T-helper 2 cell treated with Interferon-gamma antibody and Interleukin-4, amounts not matched to agents 5 μg/mL and 100 μg/mL, for 36 hours (primary cell): ENCODE data around the gene CNTN4.
"Not testable (repeated sequence)": the region's sequence is repeated elsewhere in the genome, so short reads cannot be mapped to it uniquely, and the experiment has no call there.

Experiments used
- DNase-seq: peaks from one replicate; pipeline ENCODE4 v3.0.0; 2021; ENCODE audit warnings: low spot score
- H3K27ac Mint-ChIP-seq: one replicate; pipeline ENCODE4 v1.8.0; 2021; ENCODE audit warnings: mild to moderate bottlenecking, mixed read lengths
- H3K27me3 Mint-ChIP-seq: one replicate; pipeline ENCODE4 v1.8.0; 2021; ENCODE audit warnings: low read depth, mixed read lengths
- H3K36me3 Mint-ChIP-seq: one replicate; pipeline ENCODE4 v1.8.0; 2021; ENCODE audit warnings: low read depth, mixed read lengths
- H3K4me1 Mint-ChIP-seq: one replicate; pipeline ENCODE4 v1.8.0; 2021; ENCODE audit warnings: low read depth, mixed read lengths
- H3K4me3 Mint-ChIP-seq: one replicate; pipeline ENCODE4 v1.8.0; 2022; ENCODE audit warnings: mild to moderate bottlenecking, moderate library complexity, mixed read lengths
- H3K9me3 Mint-ChIP-seq: one replicate; pipeline ENCODE4 v1.8.0; 2021; ENCODE audit warnings: mixed read lengths

The CNTN4 gene

GRCh38 chr3:2908693-2909351 is 810.2 kb downstream of the CNTN4 start:
- Mint-ChIP-seq H3K27me3 (no peaks in the 10 kb centered on the region), H3K9me3 (no peaks in the 10 kb centered on the region), H3K36me3 (no peaks in the 10 kb centered on the region), H3K27ac (no peak overlapping the region), H3K4me1 (no peaks in the 10 kb centered on the region), H3K4me3 (no peak overlapping the region)
- no peak for DNase-seq

- H3K4me1 Mint-ChIP-seq: no peaks in the 10 kb centered on the region
- no peak for DNase-seq
- no peaks in the 10 kb centered on the region for H3K9me3 Mint-ChIP-seq
- H3K4me3 Mint-ChIP-seq: no peak overlapping the region
- H3K36me3 Mint-ChIP-seq: no peaks in the 10 kb centered on the region
- no peak overlapping the region for H3K27ac Mint-ChIP-seq
- no peaks in the 10 kb centered on the region for H3K27me3 Mint-ChIP-seq
These were observed 812.3 kb downstream of the CNTN4 start for GRCh38 chr3:2910997-2911396.

GRCh38 chr3:2915826-2916225 is 817.2 kb downstream of the CNTN4 start:
- Mint-ChIP-seq H3K4me1 (no peaks in the 10 kb centered on the region), H3K27me3 (no peaks in the 10 kb centered on the region), H3K4me3 (no peak overlapping the region), H3K9me3 (no peaks in the 10 kb centered on the region), H3K27ac (no peak overlapping the region), H3K36me3 (no peaks in the 10 kb centered on the region)
- no peak for DNase-seq

DNA sequence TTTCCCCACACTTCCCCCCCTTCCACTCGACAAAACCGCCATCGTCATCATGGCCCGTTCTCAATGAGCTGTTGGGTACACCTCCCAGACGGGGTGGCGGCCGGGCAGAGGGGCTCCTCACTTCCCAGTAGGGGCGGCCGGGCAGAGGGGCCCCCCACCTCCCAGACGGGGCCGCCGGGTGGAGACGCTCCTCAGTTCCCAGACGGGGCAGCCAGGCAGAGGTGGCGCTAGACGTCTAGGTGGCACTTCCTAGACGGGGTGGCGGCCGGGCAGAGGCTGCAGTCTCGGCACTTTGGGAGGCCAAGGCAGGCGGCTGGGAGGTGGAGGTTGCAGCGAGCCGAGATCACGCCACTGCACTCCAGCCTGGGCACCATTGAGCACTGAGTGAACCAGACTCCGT is 818.0 kb downstream of the CNTN4 start:
- DNase-seq, H3K27me3 Mint-ChIP-seq, H3K4me3 Mint-ChIP-seq, H3K27ac Mint-ChIP-seq, H3K9me3 Mint-ChIP-seq, H3K4me1 Mint-ChIP-seq, H3K36me3 Mint-ChIP-seq: not testable (repeated sequence)

DNA sequence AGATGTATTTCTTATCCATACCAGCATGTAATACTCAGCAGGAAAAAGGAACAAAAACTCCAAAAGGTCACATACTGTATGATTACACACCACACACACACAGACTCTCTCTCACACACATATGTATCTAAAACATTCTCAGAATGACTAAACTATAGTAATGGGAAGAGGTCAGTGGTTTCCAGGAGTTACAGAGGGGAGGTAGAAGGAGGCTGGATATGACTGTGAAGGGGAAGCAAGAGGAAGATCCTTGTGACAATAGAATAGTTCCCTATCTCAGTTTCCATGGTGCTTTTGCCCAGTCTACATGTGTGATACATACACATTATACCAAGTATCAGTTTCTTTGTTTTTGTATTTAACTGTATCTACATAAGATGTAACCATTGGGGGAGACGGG is 821.4 kb downstream of the CNTN4 start:
- Mint-ChIP-seq H3K27me3 (no peaks in the 10 kb centered on the region), H3K9me3 (no peaks in the 10 kb centered on the region), H3K27ac (no peak overlapping the region), H3K36me3 (no peaks in the 10 kb centered on the region), H3K4me3 (no peak overlapping the region), H3K4me1 (no peaks in the 10 kb centered on the region)
- no peak for DNase-seq

DNA sequence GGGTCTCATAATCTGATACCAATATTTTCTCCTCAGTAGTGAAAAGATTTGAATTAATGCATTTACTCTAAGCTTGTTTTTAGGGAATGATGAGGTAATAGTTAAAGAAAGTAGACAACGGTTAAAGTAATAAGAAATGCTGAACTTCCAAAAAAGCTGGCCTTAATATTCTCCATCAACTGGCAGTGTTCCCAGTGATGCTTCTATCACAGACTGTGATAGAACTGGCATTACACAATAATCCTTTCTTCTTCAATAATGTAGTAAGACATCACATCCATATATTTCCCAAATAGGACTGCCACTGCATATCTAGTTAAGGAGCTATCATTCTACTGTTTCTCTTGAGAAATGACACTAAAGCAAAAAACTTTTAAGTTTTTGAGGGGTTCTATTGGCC is 822.8 kb downstream of the CNTN4 start:
- no peak for DNase-seq
- no peak overlapping the region for H3K4me3 Mint-ChIP-seq
- H3K27me3 Mint-ChIP-seq: no peaks in the 10 kb centered on the region
- no peak overlapping the region for H3K27ac Mint-ChIP-seq
- H3K36me3 Mint-ChIP-seq: no peaks in the 10 kb centered on the region
- H3K9me3 Mint-ChIP-seq: no peaks in the 10 kb centered on the region
- H3K4me1 Mint-ChIP-seq: no peaks in the 10 kb centered on the region

DNA sequence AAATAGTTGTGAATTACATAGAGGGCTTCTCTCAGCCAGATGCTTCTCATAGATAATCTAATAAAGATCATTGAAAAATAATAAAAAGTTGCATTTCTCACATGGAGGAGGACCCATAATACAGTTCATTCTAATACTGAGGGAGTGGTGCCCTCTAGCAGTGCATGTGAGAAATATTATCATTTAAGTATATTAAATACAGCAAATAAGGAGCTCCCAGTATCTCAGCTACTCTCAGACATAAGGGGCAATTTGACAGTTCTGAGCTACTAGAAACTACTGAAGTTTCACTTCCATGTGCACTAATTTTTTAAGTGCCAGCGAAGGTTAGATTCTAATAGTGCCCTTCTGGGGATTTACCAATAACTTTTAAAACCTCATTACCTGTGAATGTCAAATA is 823.2 kb downstream of the CNTN4 start:
- no peaks in the 10 kb centered on the region for H3K27me3 Mint-ChIP-seq
- no peak overlapping the region for H3K27ac Mint-ChIP-seq
- no peaks in the 10 kb centered on the region for H3K4me1 Mint-ChIP-seq
- DNase-seq: no peak
- H3K4me3 Mint-ChIP-seq: no peak overlapping the region
- no peaks in the 10 kb centered on the region for H3K9me3 Mint-ChIP-seq
- no peaks in the 10 kb centered on the region for H3K36me3 Mint-ChIP-seq

DNA sequence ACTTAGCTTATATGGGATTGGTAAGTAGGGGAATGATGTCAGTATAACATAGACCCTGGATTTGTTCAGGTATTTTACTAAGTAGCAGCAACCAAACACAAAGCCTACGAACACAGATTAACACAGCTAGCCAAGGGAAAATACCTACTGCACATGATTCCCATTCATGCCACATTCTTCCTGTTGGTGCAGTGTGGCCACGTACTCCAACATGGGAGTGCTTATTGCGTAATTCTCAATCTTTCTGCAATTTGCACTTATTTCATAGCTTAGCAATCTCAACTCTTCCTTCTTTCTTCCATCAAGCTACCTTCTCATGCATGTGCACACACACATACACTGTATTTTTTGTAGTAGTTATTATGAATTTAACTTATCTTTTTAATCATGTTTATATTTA is 824.7 kb downstream of the CNTN4 start:
- H3K4me1 Mint-ChIP-seq: no peaks in the 10 kb centered on the region
- no peak overlapping the region for H3K4me3 Mint-ChIP-seq
- no peak for DNase-seq
- H3K36me3 Mint-ChIP-seq: no peaks in the 10 kb centered on the region
- no peak overlapping the region for H3K27ac Mint-ChIP-seq
- H3K9me3 Mint-ChIP-seq: no peaks in the 10 kb centered on the region
- H3K27me3 Mint-ChIP-seq: no peaks in the 10 kb centered on the region

DNA sequence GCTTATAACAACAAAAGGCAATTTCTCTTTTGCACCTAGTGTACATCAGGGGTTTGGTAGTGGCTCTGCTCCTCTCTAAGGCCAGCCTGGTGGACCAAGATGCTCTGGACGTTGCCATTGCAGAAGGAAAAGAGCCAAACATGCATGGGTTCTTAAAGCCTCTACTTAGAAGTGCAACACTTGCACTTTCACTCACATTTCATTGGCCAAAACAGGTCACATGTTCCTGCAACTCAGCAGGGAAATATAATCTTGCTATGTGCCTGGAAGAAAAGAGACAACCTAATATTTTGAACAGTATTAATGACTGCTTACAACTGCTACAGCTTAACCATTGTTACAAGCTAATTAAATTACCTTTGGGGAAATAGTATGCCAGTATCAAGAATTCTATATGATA is 828.6 kb downstream of the CNTN4 start:
- Mint-ChIP-seq H3K27ac (no peak overlapping the region), H3K4me3 (no peak overlapping the region), H3K9me3 (no peaks in the 10 kb centered on the region), H3K4me1 (no peaks in the 10 kb centered on the region), H3K27me3 (no peaks in the 10 kb centered on the region), H3K36me3 (no peaks in the 10 kb centered on the region)
- DNase-seq: no peak

GRCh38 chr3:2929574-2929973 is 830.9 kb downstream of the CNTN4 start:
- H3K27ac Mint-ChIP-seq: no peak overlapping the region
- no peaks in the 10 kb centered on the region for H3K9me3 Mint-ChIP-seq
- no peaks in the 10 kb centered on the region for H3K27me3 Mint-ChIP-seq
- H3K36me3 Mint-ChIP-seq: no peaks in the 10 kb centered on the region
- H3K4me3 Mint-ChIP-seq: no peak overlapping the region
- no peaks in the 10 kb centered on the region for H3K4me1 Mint-ChIP-seq
- DNase-seq: no peak

GRCh38 chr3:2931265-2931664 is 832.6 kb downstream of the CNTN4 start:
- no peaks in the 10 kb centered on the region for H3K27me3 Mint-ChIP-seq
- H3K4me3 Mint-ChIP-seq: no peak overlapping the region
- H3K9me3 Mint-ChIP-seq: no peaks in the 10 kb centered on the region
- no peaks in the 10 kb centered on the region for H3K36me3 Mint-ChIP-seq
- H3K27ac Mint-ChIP-seq: no peak overlapping the region
- no peaks in the 10 kb centered on the region for H3K4me1 Mint-ChIP-seq
- no peak for DNase-seq

- Mint-ChIP-seq H3K27ac (no peak overlapping the region), H3K27me3 (peaks cover 3% of the 10 kb centered on the region), H3K4me1 (peaks cover 2% of the 10 kb centered on the region), H3K4me3 (no peak overlapping the region), H3K9me3 (no peaks in the 10 kb centered on the region), H3K36me3 (no peaks in the 10 kb centered on the region)
- DNase-seq: no peak
These were observed 835.9 kb downstream of the CNTN4 start for GRCh38 chr3:2934541-2934940.

DNA sequence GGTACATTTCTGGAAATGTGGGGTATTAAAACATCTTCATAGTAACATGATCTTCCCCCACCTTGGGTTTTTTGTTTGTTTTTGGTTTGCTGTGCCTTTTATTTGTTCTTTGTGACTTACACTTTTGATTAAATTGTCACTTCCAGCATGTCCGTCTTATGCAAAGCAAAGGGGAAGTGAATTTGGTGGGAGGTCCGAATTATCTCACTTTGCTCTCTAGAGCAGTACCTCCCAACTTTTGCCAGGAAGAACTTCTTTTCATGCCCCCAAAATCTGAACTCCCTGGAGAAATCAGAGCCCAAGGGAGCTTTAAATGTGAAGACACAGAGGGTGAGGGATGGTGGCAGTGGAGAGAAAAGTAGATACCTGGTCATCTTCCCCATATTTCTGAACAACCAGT is 838.4 kb downstream of the CNTN4 start:
- no peaks in the 10 kb centered on the region for H3K9me3 Mint-ChIP-seq
- no peak overlapping the region for H3K4me3 Mint-ChIP-seq
- H3K27ac Mint-ChIP-seq: no peak overlapping the region
- H3K36me3 Mint-ChIP-seq: no peaks in the 10 kb centered on the region
- H3K4me1 Mint-ChIP-seq: peaks cover 2% of the 10 kb centered on the region
- peaks cover 3% of the 10 kb centered on the region for H3K27me3 Mint-ChIP-seq
- no peak for DNase-seq

DNA sequence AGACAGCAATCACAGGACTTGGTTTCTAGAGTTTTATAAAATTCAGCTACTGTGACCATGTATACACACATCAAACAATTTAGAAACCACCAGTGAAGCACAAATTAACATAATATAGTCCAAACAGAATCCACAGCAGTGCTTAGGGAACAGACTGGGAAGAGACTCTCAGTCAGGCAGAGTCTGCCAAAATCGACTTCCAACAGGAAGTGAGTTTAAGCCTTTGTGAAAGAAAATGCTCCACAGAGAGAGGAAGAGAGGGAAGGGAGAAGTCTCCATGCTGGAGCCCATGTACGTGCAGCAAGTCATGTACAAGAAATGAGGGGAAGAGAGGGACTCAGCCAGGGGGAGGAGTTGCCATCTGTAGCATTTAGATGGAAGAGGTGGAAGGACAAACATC is 838.9 kb downstream of the CNTN4 start:
- DNase-seq: no peak
- Mint-ChIP-seq H3K27ac (no peak overlapping the region), H3K27me3 (peaks cover 3% of the 10 kb centered on the region), H3K9me3 (no peaks in the 10 kb centered on the region), H3K36me3 (no peaks in the 10 kb centered on the region), H3K4me1 (peaks cover 2% of the 10 kb centered on the region), H3K4me3 (no peak overlapping the region)

- no peak overlapping the region for H3K4me3 Mint-ChIP-seq
- no peaks in the 10 kb centered on the region for H3K9me3 Mint-ChIP-seq
- H3K27me3 Mint-ChIP-seq: peaks cover 3% of the 10 kb centered on the region
- no peak overlapping the region for H3K27ac Mint-ChIP-seq
- DNase-seq: no peak
- peaks cover 2% of the 10 kb centered on the region for H3K4me1 Mint-ChIP-seq
- H3K36me3 Mint-ChIP-seq: no peaks in the 10 kb centered on the region
These were observed 840.0 kb downstream of the CNTN4 start for GRCh38 chr3:2938711-2939110.
